OCI-LY7 (cell line): ENCODE data around the gene CCNK. TPM values are rescaled to one million over a fixed set of nuclear protein-coding genes. Genes with fewer than 3 reads are reported as not detected.

Experiments
- BruUV-seq: library from RNA; stranded (reverse); fragments of 400-500 nt; replicated peaks from 2 replicates; lab custom pipeline; 2021; lab: Mats Ljungman, UMichigan
- CTCF ChIA-PET: fragments of 300-600 bp; sonication (Branson Sonifier 250); formaldehyde crosslinking; loops from one replicate; lab custom pipeline; 2022; ENCODE audit warnings: antibody characterized with exemption; ENCODE audit not compliant: unreplicated experiment; lab: Charles Lee
- POLR2A ChIA-PET: fragments of 300-600 bp; sonication (Branson Sonifier 250); formaldehyde crosslinking; loops from one replicate; lab custom pipeline; 2022; ENCODE audit warnings: antibody characterized with exemption; lab: Charles Lee
- DNase-seq: peaks from one replicate; pipeline ENCODE4 v3.0.0-alpha.2; 2015; ENCODE audit warnings: low spot score
- H2AFZ ChIP-seq: fragments of 200-600 bp; sonication (generic), shearing (Covaris generic); 2 replicates; pipeline ENCODE4 v1.6.1; 2014; ENCODE audit warnings: mild to moderate bottlenecking, antibody characterized with exemption, low read length, moderate library complexity
- H3K27ac ChIP-seq: fragments of 200-600 bp; sonication (generic); 2 replicates; pipeline ENCODE4 v1.5.1; 2014; ENCODE audit warnings: mixed run types, low read depth, mild to moderate bottlenecking, moderate library complexity, low read length, inconsistent platforms; ENCODE audit not compliant: poor library complexity, severe bottlenecking
- H3K36me3 ChIP-seq: fragments of 200-600 bp; sonication (generic); 2 replicates; pipeline ENCODE4 v1.6.1; 2014; ENCODE audit warnings: mild to moderate bottlenecking, antibody characterized with exemption, low read length, moderate library complexity, mixed read lengths; ENCODE audit not compliant: insufficient read depth
- H3K4me1 ChIP-seq: fragments of 200-600 bp; sonication (generic); 2 replicates; pipeline ENCODE4 v1.5.1; 2014; ENCODE audit warnings: mild to moderate bottlenecking, low read length; ENCODE audit not compliant: insufficient read depth, poor library complexity, severe bottlenecking
- H3K4me2 ChIP-seq: fragments of 200-600 bp; sonication (generic); 2 replicates; pipeline ENCODE4 v1.6.1; 2014; ENCODE audit warnings: mild to moderate bottlenecking, low read length
- H3K4me3 ChIP-seq: fragments of 200-600 bp; sonication (generic); 2 replicates; pipeline ENCODE4 v1.5.1; 2014; ENCODE audit warnings: mild to moderate bottlenecking, low read depth, low read length; ENCODE audit not compliant: poor library complexity, severe bottlenecking
- H3K79me2 ChIP-seq: fragments of 200-600 bp; sonication (generic); 2 replicates; pipeline ENCODE4 v1.6.1; 2016; ENCODE audit warnings: low read depth, mild to moderate bottlenecking, low read length, moderate library complexity, mixed read lengths; ENCODE audit not compliant: insufficient read depth
- H3K9me2 ChIP-seq: fragments of 200-600 bp; sonication (generic); 2 replicates; pipeline ENCODE4 v1.6.1; 2016; ENCODE audit warnings: mild to moderate bottlenecking, low read length, mixed read lengths; ENCODE audit not compliant: insufficient read depth
- H3K9me3 ChIP-seq: fragments of 200-600 bp; sonication (generic); 2 replicates; pipeline ENCODE4 v1.6.1; 2014; ENCODE audit warnings: mild to moderate bottlenecking, mixed run types, low read length, mixed read lengths
- H4K20me1 ChIP-seq: fragments of 200-600 bp; sonication (generic); 2 replicates; pipeline ENCODE4 v1.6.1; 2014; ENCODE audit warnings: mild to moderate bottlenecking, antibody characterized with exemption, low read length, moderate library complexity, mixed read lengths; ENCODE audit not compliant: insufficient read depth
- EZH2phosphoT487 ChIP-seq: fragments of 200-600 bp; sonication (generic); IDR thresholded peaks from 2 replicates; pipeline ENCODE4 v1.6.1; 2018; ENCODE audit warnings: low read depth, borderline replicate concordance, mild to moderate bottlenecking, mixed run types, antibody characterized with exemption, low read length, moderate library complexity, mixed read lengths
- intact Hi-C: fragments of 100-400 bp; cut with micrococcal nuclease; formaldehyde crosslinking; loops from one replicate; pipeline ENCODE4 v1.10.0; 2022; ENCODE audit not compliant: unreplicated experiment
- total RNA-seq, 2 experiments: library from RNA; depleted of rRNA in 1 of 2; stranded (reverse); fragments of >200 nt in 1 of 2; shearing (Covaris generic) in 1 of 2; gene quantifications; 2 replicates each; pipeline ENCODE4 v1.2.3, GENCODE V29; 2014 to 2022
- TF ChIP-seq, protein P1 (sequence below): fragments of 200-600 bp; sonication (generic); conservative IDR thresholded peaks from 2 replicates; pipeline ENCODE4 v1.5.1; 2014; ENCODE audit warnings: mild to moderate bottlenecking, antibody characterized with exemption, low read length, moderate library complexity, mixed read lengths

The CCNK gene
- total RNA-seq, 2 experiments from 2014 or later = 25.1 to 69.0 TPM

DNA sequence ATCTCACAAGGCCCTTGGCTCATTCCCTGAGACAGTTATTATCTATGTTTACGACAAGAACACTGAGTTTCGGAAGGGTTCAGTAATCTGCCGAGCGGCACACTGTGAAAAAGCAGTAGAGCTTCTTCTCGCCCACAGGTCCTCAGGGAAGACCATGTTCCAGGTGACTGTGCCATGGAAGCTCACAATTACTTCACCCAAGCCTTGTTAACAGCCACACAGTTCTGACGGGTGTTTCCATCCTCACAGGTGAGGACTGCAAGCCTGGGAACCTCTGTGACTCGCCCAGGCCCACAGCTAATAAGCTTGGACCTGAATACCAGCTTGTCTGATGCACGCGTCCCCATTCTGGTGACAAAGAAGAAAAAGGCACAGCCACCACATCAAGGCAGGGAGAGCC lies 15.9 kb upstream of the CCNK start:
- Histone ChIP-seq H3K9me2 (no peaks in the 10 kb centered on the region), H3K9me3 (no peaks in the 10 kb centered on the region), H3K79me2 (peaks cover 13% of the 10 kb centered on the region), H3K4me3 (no peak overlapping the region), H3K36me3 (peaks cover 47% of the 10 kb centered on the region; the same call in 1 of the 2 replicates), H2AFZ (no peak overlapping the region), H3K27ac (no peak overlapping the region), H4K20me1 (peaks cover 5% of the 10 kb centered on the region; the same call in 1 of the 2 replicates), H3K4me1 (no peaks in the 10 kb centered on the region), H3K4me2 (no peak overlapping the region)
- CTCF ChIA-PET = no interaction called here
- TF ChIP-seq, protein P1, sequence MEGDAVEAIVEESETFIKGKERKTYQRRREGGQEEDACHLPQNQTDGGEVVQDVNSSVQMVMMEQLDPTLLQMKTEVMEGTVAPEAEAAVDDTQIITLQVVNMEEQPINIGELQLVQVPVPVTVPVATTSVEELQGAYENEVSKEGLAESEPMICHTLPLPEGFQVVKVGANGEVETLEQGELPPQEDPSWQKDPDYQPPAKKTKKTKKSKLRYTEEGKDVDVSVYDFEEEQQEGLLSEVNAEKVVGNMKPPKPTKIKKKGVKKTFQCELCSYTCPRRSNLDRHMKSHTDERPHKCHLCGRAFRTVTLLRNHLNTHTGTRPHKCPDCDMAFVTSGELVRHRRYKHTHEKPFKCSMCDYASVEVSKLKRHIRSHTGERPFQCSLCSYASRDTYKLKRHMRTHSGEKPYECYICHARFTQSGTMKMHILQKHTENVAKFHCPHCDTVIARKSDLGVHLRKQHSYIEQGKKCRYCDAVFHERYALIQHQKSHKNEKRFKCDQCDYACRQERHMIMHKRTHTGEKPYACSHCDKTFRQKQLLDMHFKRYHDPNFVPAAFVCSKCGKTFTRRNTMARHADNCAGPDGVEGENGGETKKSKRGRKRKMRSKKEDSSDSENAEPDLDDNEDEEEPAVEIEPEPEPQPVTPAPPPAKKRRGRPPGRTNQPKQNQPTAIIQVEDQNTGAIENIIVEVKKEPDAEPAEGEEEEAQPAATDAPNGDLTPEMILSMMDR = no peak
- no peak for TF ChIP-seq EZH2phosphoT487
- intact Hi-C loops = no loop called here
- BruUV-seq = no TSS peak
- DNase-seq = no peak
- POLR2A ChIA-PET = no interaction called here

DNA sequence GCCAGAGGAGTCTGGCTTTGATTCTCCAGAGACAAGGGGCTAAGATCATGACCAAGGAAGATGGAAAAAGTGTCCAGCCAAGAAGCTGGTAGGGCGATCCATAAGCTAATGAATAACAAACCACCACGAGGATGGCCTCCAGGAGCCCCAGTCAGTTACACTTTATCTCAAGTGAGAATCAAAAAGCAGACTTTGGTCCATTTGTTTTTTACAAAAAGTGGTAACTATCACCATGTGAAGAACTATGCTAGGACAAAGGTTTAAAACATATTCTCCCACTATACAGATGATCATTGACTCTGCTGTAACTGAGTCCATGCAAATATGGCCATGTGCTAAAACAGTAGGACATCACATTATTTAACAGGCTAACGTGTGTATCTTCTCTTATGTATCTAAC lies 14.5 kb upstream of the CCNK start:
- Histone ChIP-seq H3K4me3 (no peak overlapping the region), H3K79me2 (peaks cover 26% of the 10 kb centered on the region)
- BruUV-seq = no TSS peak

More for the DNA sequence above, 14.5 kb upstream of the CCNK start:
- Histone ChIP-seq H3K36me3 (peaks cover 35% of the 10 kb centered on the region; the same call in 1 of the 2 replicates), H2AFZ (no peak overlapping the region), H3K9me2 (no peaks in the 10 kb centered on the region), H3K4me1 (no peaks in the 10 kb centered on the region), H4K20me1 (peaks cover 9% of the 10 kb centered on the region; the same call in 1 of the 2 replicates), H3K4me2 (no peak overlapping the region), H3K27ac (no peak overlapping the region), H3K9me3 (no peaks in the 10 kb centered on the region)
- DNase-seq = no peak
- TF ChIP-seq EZH2phosphoT487 = no peak
- TF ChIP-seq, protein P1 = no peak
- ChIA-PET POLR2A (interaction anchor here (0.8 kb wide), 1 partner anchor 10 kb away, joined by 3 read pairs; no protein-coding TSS in a partner anchor), CTCF (no interaction called here)
- intact Hi-C loops = no loop called here
